Measurements from ENCODE around the gene GRIP1. TPM values are rescaled to one million over a fixed set of nuclear protein-coding genes. Genes with fewer than 3 reads are reported as not detected.

The GRIP1 gene
- total and polyA plus RNA-seq, 2 of the 4 experiments (the other 2 are of a cell fraction) = under 0.01 to 0.07 TPM

DNA sequence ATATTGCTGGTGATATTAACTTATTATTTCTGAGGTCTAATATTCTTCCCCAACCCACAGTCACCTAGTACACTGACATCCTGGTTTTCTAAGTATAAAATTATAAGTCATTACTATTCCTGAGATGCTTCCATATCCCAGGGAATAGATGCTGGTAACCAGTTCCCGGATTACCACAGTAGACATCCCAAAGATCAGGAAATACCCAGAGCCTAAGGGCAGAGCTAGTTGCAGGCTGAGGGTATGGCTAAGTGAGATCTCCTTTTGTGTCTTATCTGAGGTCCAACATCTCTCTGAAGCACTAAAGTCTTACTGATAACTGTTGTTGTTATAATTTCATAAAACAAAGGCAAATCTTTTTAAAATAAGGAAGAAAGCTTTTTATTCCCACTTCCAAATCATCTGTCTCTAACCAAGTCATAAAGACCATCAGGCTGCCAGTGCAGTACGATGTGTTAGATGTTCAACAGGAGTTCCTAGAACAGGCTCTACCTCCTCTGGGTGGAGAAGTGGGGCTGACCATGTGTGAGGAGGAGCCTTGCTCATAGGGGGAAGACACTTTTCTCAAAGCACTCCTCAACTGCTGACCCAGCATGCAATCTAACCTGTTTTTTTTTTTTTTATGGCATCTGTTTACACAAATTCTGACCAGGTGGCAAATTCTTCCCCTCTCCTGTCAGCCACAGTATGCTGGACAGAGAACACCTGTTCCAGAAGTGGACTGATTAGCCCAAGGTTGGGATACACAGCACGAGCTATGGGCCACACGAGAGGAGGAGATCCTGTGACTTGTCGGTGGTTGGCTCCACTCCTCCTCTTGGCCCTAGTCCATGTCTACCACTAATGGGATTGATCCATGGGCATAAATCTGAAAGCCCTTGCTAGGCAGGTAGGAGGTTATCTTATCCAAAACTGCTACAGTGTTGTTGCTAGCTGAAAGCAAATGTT is 16.1 kb upstream of the GRIP1 start:
- no peak for DNase-seq
- dilution Hi-C loops (cut with HindIII; ENCODE audit: low sequenced_read_pairs, unreplicated experiment) = no loop called here
- no TSS peak for BruUV-seq (replicated peaks)
- Histone ChIP-seq H3K79me1 (ENCODE audit: low read depth in 1 of 2, low read length in 2 of 2) (no peaks in the 10 kb centered on the region), H4K20me1 (ENCODE audit: insufficient read depth, low read length) (no peaks in the 10 kb centered on the region), H3K36me3 (ENCODE audit: control insufficient read depth, insufficient read depth, low read length) (no peaks in the 10 kb centered on the region), H3K27me3 (ENCODE audit: control insufficient read depth, insufficient read depth, low read length) (peaks cover 2% of the 10 kb centered on the region; the same call in 1 of the 2 replicates), H3K18ac (ENCODE audit: low read depth, low read length) (no peak overlapping the region), H2BK20ac (ENCODE audit: low read depth, low read length) (no peak overlapping the region), H4K8ac (ENCODE audit: low read depth in 2 of 2, low read length in 2 of 2) (no peak overlapping the region), H3K9me3 (ENCODE audit: control insufficient read depth, insufficient read depth, low read length) (no peaks in the 10 kb centered on the region), H2AK9ac (replicated peaks; ENCODE audit: low read depth, low read length, poor library complexity) (no peak overlapping the region), H4K5ac (ENCODE audit: low read depth, low read length) (no peak overlapping the region), H3K4me3 (ENCODE audit: insufficient read depth, low read depth, low read length) (no peak overlapping the region), H3K4me2 (ENCODE audit: low read depth, low read length) (no peak overlapping the region), H2AFZ (replicated peaks; ENCODE audit: low read length, poor library complexity) (no peak overlapping the region), H2BK5ac (ENCODE audit: low read depth, low read length, poor library complexity, severe bottlenecking) (no peak overlapping the region), H3K9me1 (ENCODE audit: insufficient read depth, low read length) (no peaks in the 10 kb centered on the region), H3K23ac (ENCODE audit: low read depth, low read length) (no peak overlapping the region), H3K4me1 (ENCODE audit: control insufficient read depth, insufficient read depth, low read length) (no peaks in the 10 kb centered on the region), H3K27ac (ENCODE audit: insufficient read depth, low read length) (no peak overlapping the region), H2AK5ac (ENCODE audit: low read depth, low read length) (no peak overlapping the region), H4K91ac (ENCODE audit: insufficient read depth, low read depth, low read length) (no peak overlapping the region), H2BK15ac (ENCODE audit: low read depth, low read length) (no peak overlapping the region), H3K4ac (ENCODE audit: low read depth, low read length) (no peak overlapping the region), H3K9ac (ENCODE audit: low read depth, low read length) (no peak overlapping the region), H2BK120ac (ENCODE audit: low read depth, low read length) (no peak overlapping the region), H3K14ac (replicated peaks; ENCODE audit: low read depth, low read length) (no peak overlapping the region), H3K56ac (ENCODE audit: extremely low read depth, insufficient read depth, low read length) (no peak overlapping the region)
- intact Hi-C loops (cut with micrococcal nuclease) = loop anchor here (2.0 to 10.0 kb wide), 3 partner anchors 270 to 548 kb away; no protein-coding TSS in a partner anchor
- ATAC-seq (ENCODE audit: low read depth) = no peak
- TF ChIP-seq FOS (IDR thresholded peaks at IDR 0.05; ENCODE audit: low read depth, low read length) (no peak), MAZ (IDR thresholded peaks at IDR 0.05; ENCODE audit: borderline replicate concordance, low read depth, low read length) (no peak), NFE2L2 (IDR thresholded peaks at IDR 0.05; ENCODE audit: low read depth, low read length) (no peak), CHD1 (IDR thresholded peaks at IDR 0.05; ENCODE audit: low read depth, low read length) (no peak), MXI1 (IDR thresholded peaks at IDR 0.05; ENCODE audit: borderline replicate concordance, low read depth, low read length) (no peak), SMC3 (IDR thresholded peaks at IDR 0.05; ENCODE audit: low read depth, low read length) (no peak), RFX5 (IDR thresholded peaks at IDR 0.05; ENCODE audit: low read depth, low read length) (no peak), RCOR1 (IDR thresholded peaks at IDR 0.05; ENCODE audit: insufficient replicate concordance, low read length) (no peak), CEBPB (IDR thresholded peaks at IDR 0.05; ENCODE audit: low read depth, low read length) (no peak), MAFK (IDR thresholded peaks at IDR 0.05; ENCODE audit: low read depth, low read length) (no peak), BHLHE40 (IDR thresholded peaks at IDR 0.05; ENCODE audit: low read depth, low read length) (no peak), POLR2A (IDR thresholded peaks at IDR 0.05; ENCODE audit: low read depth, low read length) (no peak), RAD21 (IDR thresholded peaks at IDR 0.05; ENCODE audit: low read length) (no peak)
- TF ChIP-seq, protein P1, sequence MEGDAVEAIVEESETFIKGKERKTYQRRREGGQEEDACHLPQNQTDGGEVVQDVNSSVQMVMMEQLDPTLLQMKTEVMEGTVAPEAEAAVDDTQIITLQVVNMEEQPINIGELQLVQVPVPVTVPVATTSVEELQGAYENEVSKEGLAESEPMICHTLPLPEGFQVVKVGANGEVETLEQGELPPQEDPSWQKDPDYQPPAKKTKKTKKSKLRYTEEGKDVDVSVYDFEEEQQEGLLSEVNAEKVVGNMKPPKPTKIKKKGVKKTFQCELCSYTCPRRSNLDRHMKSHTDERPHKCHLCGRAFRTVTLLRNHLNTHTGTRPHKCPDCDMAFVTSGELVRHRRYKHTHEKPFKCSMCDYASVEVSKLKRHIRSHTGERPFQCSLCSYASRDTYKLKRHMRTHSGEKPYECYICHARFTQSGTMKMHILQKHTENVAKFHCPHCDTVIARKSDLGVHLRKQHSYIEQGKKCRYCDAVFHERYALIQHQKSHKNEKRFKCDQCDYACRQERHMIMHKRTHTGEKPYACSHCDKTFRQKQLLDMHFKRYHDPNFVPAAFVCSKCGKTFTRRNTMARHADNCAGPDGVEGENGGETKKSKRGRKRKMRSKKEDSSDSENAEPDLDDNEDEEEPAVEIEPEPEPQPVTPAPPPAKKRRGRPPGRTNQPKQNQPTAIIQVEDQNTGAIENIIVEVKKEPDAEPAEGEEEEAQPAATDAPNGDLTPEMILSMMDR (conservative IDR thresholded peaks at IDR 0.05; ENCODE audit: low read depth, low read length) = no peak
- TF ChIP-seq, protein P2, sequence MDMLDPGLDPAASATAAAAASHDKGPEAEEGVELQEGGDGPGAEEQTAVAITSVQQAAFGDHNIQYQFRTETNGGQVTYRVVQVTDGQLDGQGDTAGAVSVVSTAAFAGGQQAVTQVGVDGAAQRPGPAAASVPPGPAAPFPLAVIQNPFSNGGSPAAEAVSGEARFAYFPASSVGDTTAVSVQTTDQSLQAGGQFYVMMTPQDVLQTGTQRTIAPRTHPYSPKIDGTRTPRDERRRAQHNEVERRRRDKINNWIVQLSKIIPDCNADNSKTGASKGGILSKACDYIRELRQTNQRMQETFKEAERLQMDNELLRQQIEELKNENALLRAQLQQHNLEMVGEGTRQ (IDR thresholded peaks at IDR 0.05; ENCODE audit: low read depth, low read length) = no peak
- ChIA-PET POLR2A (ENCODE audit: unreplicated experiment) (no interaction called here), CTCF (interaction anchor here (0.6 to 0.8 kb wide), 5 partner anchors 12 to 748 kb away, joined by 3 to 5 read pairs (median 3); no protein-coding TSS in a partner anchor)
- in situ Hi-C loops (cut with MboI; ENCODE audit: low sequenced_read_pairs) = no loop called here
- WGBS, 2 experiments (ENCODE audit: extremely low coverage in 2 of 2, insufficient read length in 1 of 2) = no CpG with 5 or more reads among the region's 5 CpGs
